GM12874 (cell line): ENCODE measurements around the gene HBA1.
A peak's percentile ranks its signal among the peaks of the same experiment; 100 is the strongest.

ENCODE experiments used
- CTCF ChIP-seq: IDR thresholded peaks from 2 replicates; pipeline ENCODE4 v1.5.1; 2011; ENCODE audit warnings: low read depth, mild to moderate bottlenecking, control low read depth, low read length, moderate library complexity; ENCODE audit not compliant: insufficient read depth

The HBA1 gene

GRCh38 chr16:175011-175949 is 1.2 kb upstream of the HBA1 start:
- no peak for TF ChIP-seq CTCF

GRCh38 chr16:177394-177822 is 928 bp downstream of the HBA1 start:
- TF ChIP-seq CTCF: no peak

GRCh38 chr16:177981-178667 is 1.6 kb downstream of the HBA1 start:
- TF ChIP-seq CTCF: no peak

- no peak for TF ChIP-seq CTCF
These were observed 2.2 kb downstream of the HBA1 start for GRCh38 chr16:178668-179015.

- TF ChIP-seq CTCF: no peak
These were observed 3.0 kb downstream of the HBA1 start for GRCh38 chr16:179211-180092.

GRCh38 chr16:180101-180675 is 3.7 kb downstream of the HBA1 start, which contains the start of gene HBQ1:
HBQ1 (plus strand) TSS chr16:180459; CDS start chr16:180487, 28 bp downstream.
- peak; percentile 39; the same call in 1 of the 2 replicates for TF ChIP-seq CTCF
